Measurements from ENCODE around the gene BLVRA.

BLVRA gene

DNA sequence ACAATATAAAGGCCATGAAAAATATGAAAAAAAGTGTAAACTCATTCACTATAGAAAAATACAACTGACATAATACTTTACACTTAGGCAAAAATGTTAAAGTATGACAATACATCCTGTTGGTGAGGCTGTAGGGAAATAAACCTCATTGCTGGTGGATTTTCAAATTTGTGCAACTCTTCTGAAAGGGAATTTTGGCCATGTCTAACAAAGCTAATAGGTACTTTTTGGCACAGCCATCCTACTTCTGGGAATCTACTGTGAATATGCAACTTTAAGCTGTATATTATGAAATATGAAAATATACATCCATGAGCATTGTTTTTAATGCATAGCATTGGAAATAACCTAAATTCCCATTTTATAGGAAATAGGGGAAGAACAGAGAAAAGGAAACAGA, 15.8 kb upstream of the BLVRA start:
- Histone ChIP-seq H3K4me3 (ENCODE audit: low read length) (no peak overlapping the region), H3K36me3 (replicated peaks; ENCODE audit: insufficient read depth, low read length) (no peaks in the 10 kb centered on the region), H3K79me2 (ENCODE audit: low read length) (no peaks in the 10 kb centered on the region), H3K27me3 (replicated peaks; ENCODE audit: insufficient read depth, low read length) (no peaks in the 10 kb centered on the region), H2AFZ (ENCODE audit: low read length) (no peak overlapping the region), H4K20me1 (ENCODE audit: insufficient read depth, low read length) (no peaks in the 10 kb centered on the region), H3K9me2 (replicated peaks; ENCODE audit: insufficient read depth, low read length) (no peaks in the 10 kb centered on the region), H3K4me2 (ENCODE audit: low read depth, low read length) (no peak overlapping the region), H3K9ac (ENCODE audit: low read length) (no peak overlapping the region), H3K4me1 (ENCODE audit: low read length) (no peaks in the 10 kb centered on the region), H3K9me3 (replicated peaks; ENCODE audit: insufficient read depth, low read length) (no peaks in the 10 kb centered on the region), H3K27ac (ENCODE audit: low read length) (no peak overlapping the region), H3F3A (ENCODE audit: insufficient read depth, low read length) (no peaks in the 10 kb centered on the region)
- no peak for DNase-seq
- TF ChIP-seq EZH2 (optimal IDR thresholded peaks at IDR 0.05; ENCODE audit: low read depth, low read length), result no peak
- TF ChIP-seq EZH2phosphoT487 (IDR thresholded peaks at IDR 0.05; ENCODE audit: low read length), result no peak
- TF ChIP-seq, protein P1, sequence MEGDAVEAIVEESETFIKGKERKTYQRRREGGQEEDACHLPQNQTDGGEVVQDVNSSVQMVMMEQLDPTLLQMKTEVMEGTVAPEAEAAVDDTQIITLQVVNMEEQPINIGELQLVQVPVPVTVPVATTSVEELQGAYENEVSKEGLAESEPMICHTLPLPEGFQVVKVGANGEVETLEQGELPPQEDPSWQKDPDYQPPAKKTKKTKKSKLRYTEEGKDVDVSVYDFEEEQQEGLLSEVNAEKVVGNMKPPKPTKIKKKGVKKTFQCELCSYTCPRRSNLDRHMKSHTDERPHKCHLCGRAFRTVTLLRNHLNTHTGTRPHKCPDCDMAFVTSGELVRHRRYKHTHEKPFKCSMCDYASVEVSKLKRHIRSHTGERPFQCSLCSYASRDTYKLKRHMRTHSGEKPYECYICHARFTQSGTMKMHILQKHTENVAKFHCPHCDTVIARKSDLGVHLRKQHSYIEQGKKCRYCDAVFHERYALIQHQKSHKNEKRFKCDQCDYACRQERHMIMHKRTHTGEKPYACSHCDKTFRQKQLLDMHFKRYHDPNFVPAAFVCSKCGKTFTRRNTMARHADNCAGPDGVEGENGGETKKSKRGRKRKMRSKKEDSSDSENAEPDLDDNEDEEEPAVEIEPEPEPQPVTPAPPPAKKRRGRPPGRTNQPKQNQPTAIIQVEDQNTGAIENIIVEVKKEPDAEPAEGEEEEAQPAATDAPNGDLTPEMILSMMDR (IDR thresholded peaks at IDR 0.05; ENCODE audit: low read length), result no peak

DNA sequence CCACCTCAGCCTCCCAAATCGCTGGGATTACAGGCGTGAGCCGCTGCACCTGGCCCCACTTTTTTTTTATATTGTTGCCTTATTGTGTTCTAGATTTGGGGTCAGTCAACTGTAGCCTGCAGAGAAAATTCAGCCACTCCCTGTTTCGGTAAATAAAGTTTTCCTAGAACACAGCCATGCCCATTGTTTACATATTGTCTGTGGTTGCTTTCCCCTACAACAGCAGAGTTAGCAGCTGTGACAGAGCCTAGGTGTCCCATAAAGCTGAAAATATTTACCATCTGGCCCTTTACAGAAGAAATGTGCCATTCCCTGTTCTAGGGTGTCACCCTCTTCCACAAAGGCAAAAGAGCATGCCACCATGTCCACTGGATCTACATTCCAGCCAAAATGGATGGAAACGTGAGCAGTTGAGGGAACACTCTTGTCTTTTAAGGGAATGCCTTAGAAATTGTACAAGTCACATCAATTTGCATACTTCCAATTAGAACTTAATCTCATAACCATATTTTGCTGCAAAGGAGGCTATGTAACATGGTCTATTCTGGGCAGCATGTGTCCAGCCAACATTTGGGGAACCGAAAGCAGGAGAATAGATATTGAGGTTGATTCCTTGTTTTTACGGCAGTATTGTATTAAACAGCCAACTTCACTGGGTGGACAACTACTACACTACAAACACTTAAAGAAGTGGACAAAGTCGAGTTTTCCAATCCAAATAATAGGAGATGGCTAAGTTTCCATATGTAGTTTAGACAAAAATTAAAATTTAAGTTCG, 11.0 kb upstream of the BLVRA start:
- DNase-seq, result no peak

DNA sequence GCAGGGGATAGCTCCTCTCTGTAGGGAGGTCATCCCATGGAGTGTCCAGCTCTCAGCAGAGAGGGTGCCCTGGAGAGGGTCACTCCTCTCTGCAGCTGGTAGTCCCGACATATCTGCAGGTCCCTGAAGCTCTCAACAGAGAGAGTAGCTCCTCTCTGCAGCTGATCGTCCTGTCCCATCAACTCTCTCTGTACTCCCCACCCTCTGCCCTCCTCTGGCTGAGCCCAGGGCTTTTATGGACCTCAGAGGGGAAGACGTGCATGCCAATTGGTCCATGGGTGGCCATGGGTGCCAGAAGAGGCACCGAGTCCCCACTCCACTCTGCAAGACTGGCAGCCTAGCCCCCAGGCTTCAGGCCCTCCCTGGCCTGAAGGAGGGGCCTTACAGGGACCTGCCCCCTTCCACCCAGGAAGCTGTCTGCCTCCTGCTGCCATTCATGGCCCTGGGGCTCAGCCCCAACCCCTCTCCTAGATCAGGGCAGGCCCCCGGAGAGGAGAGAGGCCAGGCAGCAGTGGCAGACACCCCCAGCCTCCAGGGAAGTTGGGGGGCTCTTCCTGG, 9.0 kb upstream of the BLVRA start:
- H2AFZ ChIP-seq (ENCODE audit: low read length), result no peak overlapping the region
- H3K4me3 ChIP-seq (ENCODE audit: low read length), result no peak overlapping the region
- no peaks in the 10 kb centered on the region for H3K36me3 ChIP-seq (replicated peaks; ENCODE audit: insufficient read depth, low read length)
- TF ChIP-seq EZH2 (optimal IDR thresholded peaks at IDR 0.05; ENCODE audit: low read depth, low read length), result no peak
- no peak for TF ChIP-seq EZH2phosphoT487 (IDR thresholded peaks at IDR 0.05; ENCODE audit: low read length)
- TF ChIP-seq, protein P1 (IDR thresholded peaks at IDR 0.05; ENCODE audit: low read length), result no peak
- no peak for DNase-seq
- H3K27me3 ChIP-seq (replicated peaks; ENCODE audit: insufficient read depth, low read length), result no peaks in the 10 kb centered on the region
- H4K20me1 ChIP-seq (ENCODE audit: insufficient read depth, low read length), result no peaks in the 10 kb centered on the region
- H3K4me2 ChIP-seq (ENCODE audit: low read depth, low read length), result no peak overlapping the region
- no peaks in the 10 kb centered on the region for H3K9me2 ChIP-seq (replicated peaks; ENCODE audit: insufficient read depth, low read length)
- H3K27ac ChIP-seq (ENCODE audit: low read length), result no peak overlapping the region
- no peaks in the 10 kb centered on the region for H3K79me2 ChIP-seq (ENCODE audit: low read length)
- peaks cover 12% of the 10 kb centered on the region for H3F3A ChIP-seq (ENCODE audit: insufficient read depth, low read length)
- H3K4me1 ChIP-seq (ENCODE audit: low read length), result peaks cover 37% of the 10 kb centered on the region
- H3K9ac ChIP-seq (ENCODE audit: low read length), result no peak overlapping the region
- no peaks in the 10 kb centered on the region for H3K9me3 ChIP-seq (replicated peaks; ENCODE audit: insufficient read depth, low read length)

More for the DNA sequence above, 11.0 kb upstream of the BLVRA start:
- H3K27ac ChIP-seq (ENCODE audit: low read length), result no peak overlapping the region
- no peaks in the 10 kb centered on the region for H3K79me2 ChIP-seq (ENCODE audit: low read length)
- H4K20me1 ChIP-seq (ENCODE audit: insufficient read depth, low read length), result no peaks in the 10 kb centered on the region
- H3K9me3 ChIP-seq (replicated peaks; ENCODE audit: insufficient read depth, low read length), result no peaks in the 10 kb centered on the region
- no peak overlapping the region for H3K9ac ChIP-seq (ENCODE audit: low read length)
- H2AFZ ChIP-seq (ENCODE audit: low read length), result no peak overlapping the region
- no peak overlapping the region for H3K4me2 ChIP-seq (ENCODE audit: low read depth, low read length)
- H3K36me3 ChIP-seq (replicated peaks; ENCODE audit: insufficient read depth, low read length), result no peaks in the 10 kb centered on the region
- H3K9me2 ChIP-seq (replicated peaks; ENCODE audit: insufficient read depth, low read length), result no peaks in the 10 kb centered on the region
- no peak for TF ChIP-seq EZH2 (optimal IDR thresholded peaks at IDR 0.05; ENCODE audit: low read depth, low read length)
- TF ChIP-seq, protein P1 (IDR thresholded peaks at IDR 0.05; ENCODE audit: low read length), result no peak
- no peak for TF ChIP-seq EZH2phosphoT487 (IDR thresholded peaks at IDR 0.05; ENCODE audit: low read length)
- H3F3A ChIP-seq (ENCODE audit: insufficient read depth, low read length), result peaks cover 12% of the 10 kb centered on the region
- no peaks in the 10 kb centered on the region for H3K27me3 ChIP-seq (replicated peaks; ENCODE audit: insufficient read depth, low read length)
- no peak overlapping the region for H3K4me3 ChIP-seq (ENCODE audit: low read length)
- H3K4me1 ChIP-seq (ENCODE audit: low read length), result peaks cover 20% of the 10 kb centered on the region
